ENCODE results near the gene AMBN. TPM values are rescaled to one million over a fixed set of nuclear protein-coding genes. Genes with fewer than 3 reads are reported as not detected.

Gene AMBN, protein sequence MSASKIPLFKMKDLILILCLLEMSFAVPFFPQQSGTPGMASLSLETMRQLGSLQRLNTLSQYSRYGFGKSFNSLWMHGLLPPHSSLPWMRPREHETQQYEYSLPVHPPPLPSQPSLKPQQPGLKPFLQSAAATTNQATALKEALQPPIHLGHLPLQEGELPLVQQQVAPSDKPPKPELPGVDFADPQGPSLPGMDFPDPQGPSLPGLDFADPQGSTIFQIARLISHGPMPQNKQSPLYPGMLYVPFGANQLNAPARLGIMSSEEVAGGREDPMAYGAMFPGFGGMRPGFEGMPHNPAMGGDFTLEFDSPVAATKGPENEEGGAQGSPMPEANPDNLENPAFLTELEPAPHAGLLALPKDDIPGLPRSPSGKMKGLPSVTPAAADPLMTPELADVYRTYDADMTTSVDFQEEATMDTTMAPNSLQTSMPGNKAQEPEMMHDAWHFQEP
- not detected in 2 replicates for total RNA-seq

GRCh38 chr4:70591955-70592582 lies at the start of gene AMBN:
TSS of gene AMBN (plus strand) at chr4:70592256. CDS start at chr4:70592359, 103 bp downstream.

GRCh38 chr4:70628444-70628843 lies 36.4 kb downstream of the AMBN start, which contains the start of gene ENAM:
TSS of gene ENAM (plus strand) at chr4:70628744. CDS start at chr4:70629501, 757 bp downstream.

Other genes starting within 250 kb of the AMBN start
- not detected in 2 replicates for gene SMR3A, start 231.5 kb upstream of the AMBN start, total RNA-seq
- gene SMR3B, start 209.1 kb upstream of the AMBN start, total RNA-seq = not detected in 2 replicates
- not detected in 2 replicates for gene OPRPN, start 194.3 kb upstream of the AMBN start, total RNA-seq
- not detected in 2 replicates for gene MUC7, start 120.1 kb upstream of the AMBN start, total RNA-seq
- 0.15 and 0.23 TPM in 2 replicates for gene AMTN, start 73.7 kb upstream of the AMBN start, total RNA-seq
- not detected in 2 replicates for gene ENAM, start 36.5 kb downstream of the AMBN start, total RNA-seq
- not detected in 2 replicates for gene JCHAIN, start 74.3 kb downstream of the AMBN start, total RNA-seq
- 12.6 and 26.6 TPM in 2 replicates for gene UTP3, start 96.3 kb downstream of the AMBN start, total RNA-seq
- 15.6 and 20.9 TPM in 2 replicates for gene RUFY3, start 129.7 kb downstream of the AMBN start, total RNA-seq
- gene GRSF1, start 247.6 kb downstream of the AMBN start, total RNA-seq = 83.4 and 96.0 TPM in 2 replicates

All from hair follicular keratinocyte (primary cell).